T-helper 1 cell treated with Interleukin-12 subunit alpha and Interleukin-12 subunit beta and Interleukin-4 antibody, amounts not matched to agents 30 μg/mL and 1 μg/mL, for 36 hours (primary cell): ENCODE measurements around the gene CEACAM18.
A peak's percentile ranks its signal among the peaks of the same experiment; 100 is the strongest.
"Not testable (repeated sequence)": the region's sequence is repeated elsewhere in the genome, so short reads cannot be mapped to it uniquely, and the experiment has no call there.

Experiments used
- H3K27ac Mint-ChIP-seq: one replicate; pipeline ENCODE4 v1.8.0; 2021; ENCODE audit warnings: mild to moderate bottlenecking, mixed read lengths
- H3K27me3 Mint-ChIP-seq: one replicate; pipeline ENCODE4 v1.8.0; 2021; ENCODE audit warnings: low read depth, mixed read lengths
- H3K36me3 Mint-ChIP-seq: one replicate; pipeline ENCODE4 v1.8.0; 2021; ENCODE audit warnings: low read depth, mixed read lengths
- H3K4me1 Mint-ChIP-seq: one replicate; pipeline ENCODE4 v1.8.0; 2021; ENCODE audit warnings: low read depth, mixed read lengths
- H3K4me3 Mint-ChIP-seq: one replicate; pipeline ENCODE4 v1.8.0; 2021; ENCODE audit warnings: mild to moderate bottlenecking, moderate library complexity, mixed read lengths
- H3K9me3 Mint-ChIP-seq: one replicate; pipeline ENCODE4 v1.8.0; 2021; ENCODE audit warnings: mixed read lengths

CEACAM18 gene

GRCh38 chr19:51478381-51479234 lies at the start of gene CEACAM18:
CEACAM18 (plus strand) TSS chr19:51478539.
- Mint-ChIP-seq H3K4me1 (no peaks in the 10 kb centered on the region), H3K9me3 (no peaks in the 10 kb centered on the region), H3K36me3 (no peaks in the 10 kb centered on the region), H3K4me3 (no peak within 1 kb of the TSS), H3K27me3 (peaks cover 9% of the 10 kb centered on the region), H3K27ac (no peak within 1 kb of the TSS)

GRCh38 chr19:51430221-51430620 lies 48.1 kb upstream of the CEACAM18 start:
- Mint-ChIP-seq H3K4me1 (no peaks in the 10 kb centered on the region), H3K27me3 (peaks cover 33% of the 10 kb centered on the region), H3K9me3 (no peaks in the 10 kb centered on the region), H3K4me3 (no peak overlapping the region), H3K27ac (no peak overlapping the region), H3K36me3 (no peaks in the 10 kb centered on the region)

- Mint-ChIP-seq H3K4me3 (no peak overlapping the region), H3K27me3 (peaks cover 38% of the 10 kb centered on the region), H3K36me3 (no peaks in the 10 kb centered on the region), H3K4me1 (no peaks in the 10 kb centered on the region), H3K27ac (no peak overlapping the region), H3K9me3 (no peaks in the 10 kb centered on the region)
Measured at GRCh38 chr19:51431124-51431523, 47.2 kb upstream of the CEACAM18 start.

GRCh38 chr19:51433043-51433442 lies 45.3 kb upstream of the CEACAM18 start:
- peaks cover 54% of the 10 kb centered on the region for H3K27me3 Mint-ChIP-seq
- H3K27ac Mint-ChIP-seq: no peak overlapping the region

GRCh38 chr19:51434456-51434855 lies 43.9 kb upstream of the CEACAM18 start:
- no peaks in the 10 kb centered on the region for H3K36me3 Mint-ChIP-seq
- H3K9me3 Mint-ChIP-seq: no peaks in the 10 kb centered on the region
- H3K27me3 Mint-ChIP-seq: peaks cover 53% of the 10 kb centered on the region
- no peak overlapping the region for H3K4me3 Mint-ChIP-seq
- H3K4me1 Mint-ChIP-seq: peaks cover 5% of the 10 kb centered on the region
- H3K27ac Mint-ChIP-seq: no peak overlapping the region

More at GRCh38 chr19:51433043-51433442, 45.3 kb upstream of the CEACAM18 start:
- Mint-ChIP-seq H3K4me3 (no peak overlapping the region), H3K36me3 (no peaks in the 10 kb centered on the region), H3K4me1 (no peaks in the 10 kb centered on the region), H3K9me3 (no peaks in the 10 kb centered on the region)

- Mint-ChIP-seq H3K27me3 (peaks cover 72% of the 10 kb centered on the region), H3K4me3 (no peak overlapping the region), H3K27ac (no peak overlapping the region), H3K36me3 (no peaks in the 10 kb centered on the region), H3K4me1 (peaks cover 32% of the 10 kb centered on the region), H3K9me3 (no peaks in the 10 kb centered on the region)
Measured at GRCh38 chr19:51439021-51439465, 39.3 kb upstream of the CEACAM18 start.

- Mint-ChIP-seq H3K36me3 (no peaks in the 10 kb centered on the region), H3K4me3 (peak overlapping the region; percentile 21), H3K4me1 (peaks cover 32% of the 10 kb centered on the region), H3K27ac (no peak overlapping the region), H3K9me3 (no peaks in the 10 kb centered on the region), H3K27me3 (peaks cover 74% of the 10 kb centered on the region)
Measured at GRCh38 chr19:51440052-51440451, 38.3 kb upstream of the CEACAM18 start.

- H3K27me3 Mint-ChIP-seq: peaks cover 77% of the 10 kb centered on the region
- peak overlapping the region; percentile 87 for H3K27ac Mint-ChIP-seq
- H3K4me3 Mint-ChIP-seq: peak overlapping the region; percentile 75
- no peaks in the 10 kb centered on the region for H3K36me3 Mint-ChIP-seq
- peaks cover 3% of the 10 kb centered on the region for H3K9me3 Mint-ChIP-seq
- H3K4me1 Mint-ChIP-seq: peaks cover 32% of the 10 kb centered on the region
Measured at GRCh38 chr19:51440846-51441409, 37.4 kb upstream of the CEACAM18 start.

GRCh38 chr19:51441410-51442390 lies 36.6 kb upstream of the CEACAM18 start:
- Mint-ChIP-seq H3K9me3 (peaks cover 7% of the 10 kb centered on the region), H3K36me3 (no peaks in the 10 kb centered on the region), H3K27ac (peak overlapping the region; percentile 87), H3K27me3 (peaks cover 75% of the 10 kb centered on the region), H3K4me3 (peak overlapping the region; percentile 75), H3K4me1 (peaks cover 34% of the 10 kb centered on the region)

GRCh38 chr19:51447510-51447909 lies 30.8 kb upstream of the CEACAM18 start:
- Mint-ChIP-seq H3K27me3 (peaks cover 69% of the 10 kb centered on the region), H3K9me3 (peaks cover 42% of the 10 kb centered on the region), H3K4me1 (peaks cover 21% of the 10 kb centered on the region)
- not testable (repeated sequence) for H3K36me3 Mint-ChIP-seq, H3K27ac Mint-ChIP-seq, H3K4me3 Mint-ChIP-seq

GRCh38 chr19:51448011-51448410 lies 30.3 kb upstream of the CEACAM18 start:
- Mint-ChIP-seq H3K27me3 (peaks cover 64% of the 10 kb centered on the region), H3K9me3 (peaks cover 42% of the 10 kb centered on the region), H3K36me3 (peaks cover 7% of the 10 kb centered on the region), H3K4me1 (peaks cover 19% of the 10 kb centered on the region), H3K27ac (peak overlapping the region; percentile 77), H3K4me3 (peak overlapping the region; percentile 67)

- Mint-ChIP-seq H3K36me3 (peaks cover 7% of the 10 kb centered on the region), H3K4me1 (peaks cover 19% of the 10 kb centered on the region), H3K27me3 (peaks cover 61% of the 10 kb centered on the region), H3K4me3 (peak overlapping the region; percentile 67), H3K27ac (peak overlapping the region; percentile 77), H3K9me3 (peaks cover 42% of the 10 kb centered on the region)
Measured at GRCh38 chr19:51448411-51449016, 29.8 kb upstream of the CEACAM18 start.

- peaks cover 40% of the 10 kb centered on the region for H3K9me3 Mint-ChIP-seq
- no peak overlapping the region for H3K4me3 Mint-ChIP-seq
- H3K27me3 Mint-ChIP-seq: peaks cover 42% of the 10 kb centered on the region
- H3K4me1 Mint-ChIP-seq: peaks cover 19% of the 10 kb centered on the region
- H3K27ac Mint-ChIP-seq: no peak overlapping the region
- peaks cover 7% of the 10 kb centered on the region for H3K36me3 Mint-ChIP-seq
Measured at GRCh38 chr19:51450730-51451307, 27.5 kb upstream of the CEACAM18 start.
